Loucy (cell line): ENCODE data around the gene SERPINE3.

Experiments used
- H2AFZ ChIP-seq: fragments of 200-600 bp; sonication (generic); 2 replicates; pipeline ENCODE4 v1.6.0; 2016; ENCODE audit warnings: antibody characterized with exemption, mild to moderate bottlenecking, low read length, moderate library complexity
- H3F3A ChIP-seq: fragments of 200-600 bp; 2 replicates; pipeline ENCODE4 v1.6.0; 2016; ENCODE audit warnings: antibody characterized with exemption, low read depth, mild to moderate bottlenecking
- H3K27me3 ChIP-seq: fragments of 200-600 bp; sonication (generic); 2 replicates; pipeline ENCODE4 v1.6.1; 2014; ENCODE audit warnings: low read length, mild to moderate bottlenecking; ENCODE audit not compliant: insufficient read depth, poor library complexity, severe bottlenecking
- H3K36me3 ChIP-seq: fragments of 200-600 bp; sonication (generic); 2 replicates; pipeline ENCODE4 v1.6.1; 2016; ENCODE audit warnings: low read length; ENCODE audit not compliant: insufficient read depth
- H3K4me1 ChIP-seq: fragments of 200-600 bp; sonication (generic); 2 replicates; pipeline ENCODE4 v1.5.1; 2014; ENCODE audit warnings: low read length, mild to moderate bottlenecking; ENCODE audit not compliant: insufficient read depth, poor library complexity, severe bottlenecking
- H3K4me2 ChIP-seq: fragments of 200-600 bp; sonication (generic); 2 replicates; pipeline ENCODE4 v1.6.0; 2014; ENCODE audit warnings: antibody characterized with exemption, low read length, low read depth, mild to moderate bottlenecking; ENCODE audit not compliant: poor library complexity, severe bottlenecking
- H3K4me3 ChIP-seq: fragments of 200-600 bp; sonication (generic); 2 replicates; pipeline ENCODE4 v1.5.1; 2014; ENCODE audit warnings: low read length, mild to moderate bottlenecking, mixed read lengths; ENCODE audit not compliant: poor library complexity, severe bottlenecking
- H3K79me2 ChIP-seq: fragments of 200-600 bp; sonication (generic); 2 replicates; pipeline ENCODE4 v1.6.1; 2014; ENCODE audit warnings: low read length; ENCODE audit not compliant: insufficient read depth
- H3K9ac ChIP-seq: fragments of 200-600 bp; sonication (generic); 2 replicates; pipeline ENCODE4 v1.6.0; 2014; ENCODE audit warnings: mild to moderate bottlenecking, low read depth, low read length, moderate library complexity; ENCODE audit not compliant: poor library complexity, severe bottlenecking
- H3K9me2 ChIP-seq: fragments of 200-600 bp; sonication (generic); replicated peaks from 2 replicates; pipeline ENCODE4 v1.6.1; 2016; ENCODE audit warnings: low read depth, low read length, mixed read lengths
- H3K9me3 ChIP-seq: fragments of 200-600 bp; sonication (generic); 2 replicates; pipeline ENCODE4 v1.6.1; 2014; ENCODE audit warnings: mild to moderate bottlenecking, antibody characterized with exemption, low read length, low read depth; ENCODE audit not compliant: insufficient read depth
- H4K20me1 ChIP-seq: fragments of 200-600 bp; sonication (generic); 2 replicates; pipeline ENCODE4 v1.6.0; 2014; ENCODE audit warnings: antibody characterized with exemption, low read length, mild to moderate bottlenecking; ENCODE audit not compliant: insufficient read depth, poor library complexity, severe bottlenecking
- CTCF ChIP-seq: fragments of 200-600 bp; sonication (generic); conservative IDR thresholded peaks from 2 replicates; pipeline ENCODE4 v1.5.1; 2014; ENCODE audit warnings: mild to moderate bottlenecking, antibody characterized with exemption, low read length
- EZH2phosphoT487 ChIP-seq: fragments of 200-600 bp; IDR thresholded peaks from 2 replicates; pipeline ENCODE4 v1.6.1; 2018; ENCODE audit warnings: antibody characterized with exemption, mild to moderate bottlenecking, moderate library complexity, borderline replicate concordance

SERPINE3 gene

GRCh38 chr13:51385114-51385513 lies 45.6 kb downstream of the SERPINE3 start:
- Histone ChIP-seq H3K36me3 (peaks cover 34% of the 10 kb centered on the region; the same call in 1 of the 2 replicates), H3K4me1 (no peaks in the 10 kb centered on the region), H3K9ac (no peak overlapping the region), H3K9me3 (no peaks in the 10 kb centered on the region), H3K4me2 (no peak overlapping the region), H4K20me1 (no peaks in the 10 kb centered on the region), H3F3A (no peaks in the 10 kb centered on the region), H2AFZ (no peak overlapping the region), H3K79me2 (no peaks in the 10 kb centered on the region), H3K4me3 (no peak overlapping the region), H3K27me3 (no peaks in the 10 kb centered on the region), H3K9me2 (no peaks in the 10 kb centered on the region)
- TF ChIP-seq EZH2phosphoT487: no peak

- Histone ChIP-seq H3K9ac (no peak overlapping the region), H3K4me1 (no peaks in the 10 kb centered on the region), H3K9me2 (no peaks in the 10 kb centered on the region), H3K27me3 (no peaks in the 10 kb centered on the region), H3K4me3 (no peak overlapping the region), H3F3A (no peaks in the 10 kb centered on the region), H3K36me3 (no peaks in the 10 kb centered on the region; the same call in 1 of the 2 replicates), H2AFZ (no peak overlapping the region), H4K20me1 (peaks cover 6% of the 10 kb centered on the region), H3K4me2 (no peak overlapping the region), H3K9me3 (no peaks in the 10 kb centered on the region), H3K79me2 (peaks cover 26% of the 10 kb centered on the region)
- no peak for TF ChIP-seq CTCF
- TF ChIP-seq EZH2phosphoT487: no peak
Measured at GRCh38 chr13:51394724-51395123, 55.2 kb downstream of the SERPINE3 start.

GRCh38 chr13:51396352-51396751 lies 56.9 kb downstream of the SERPINE3 start:
- no peaks in the 10 kb centered on the region for H3K4me1 ChIP-seq
- H3K79me2 ChIP-seq: peaks cover 30% of the 10 kb centered on the region
- no peaks in the 10 kb centered on the region for H3K27me3 ChIP-seq
- no peak overlapping the region for H3K4me3 ChIP-seq
- TF ChIP-seq CTCF (no peak), EZH2phosphoT487 (no peak)
- no peaks in the 10 kb centered on the region; the same call in 1 of the 2 replicates for H3K36me3 ChIP-seq
- H3F3A ChIP-seq: no peaks in the 10 kb centered on the region
- H3K9me3 ChIP-seq: no peaks in the 10 kb centered on the region
- no peak overlapping the region for H2AFZ ChIP-seq
- no peak overlapping the region for H3K9ac ChIP-seq
- H3K9me2 ChIP-seq: no peaks in the 10 kb centered on the region
- peaks cover 6% of the 10 kb centered on the region for H4K20me1 ChIP-seq
- H3K4me2 ChIP-seq: no peak overlapping the region

- Histone ChIP-seq H3K27me3 (no peaks in the 10 kb centered on the region), H3K9me2 (no peaks in the 10 kb centered on the region), H3F3A (no peaks in the 10 kb centered on the region), H3K9ac (no peak overlapping the region), H3K79me2 (peaks cover 30% of the 10 kb centered on the region), H3K4me3 (no peak overlapping the region), H2AFZ (no peak overlapping the region), H3K4me2 (no peak overlapping the region), H3K9me3 (no peaks in the 10 kb centered on the region), H4K20me1 (peaks cover 6% of the 10 kb centered on the region), H3K36me3 (no peaks in the 10 kb centered on the region; the same call in 1 of the 2 replicates), H3K4me1 (no peaks in the 10 kb centered on the region)
- TF ChIP-seq EZH2phosphoT487 (no peak), CTCF (no peak)
Measured at GRCh38 chr13:51397262-51397941, 57.9 kb downstream of the SERPINE3 start.
